Stimulated activated CD4-positive, alpha-beta T cell treated with anti-CD3 and anti-CD28 coated beads, Interleukin-1b, Interleukin-23, amount 100 ng/mL, for 48 hours (primary cell): ENCODE data around the gene TNFAIP3.
"Not testable (repeated sequence)": the region's sequence is repeated elsewhere in the genome, so short reads cannot be mapped to it uniquely, and the experiment has no call there.

Experiments used
- DNase-seq: peaks from one replicate; pipeline ENCODE4 v3.0.0-alpha.2; 2020

TNFAIP3 gene

DNA sequence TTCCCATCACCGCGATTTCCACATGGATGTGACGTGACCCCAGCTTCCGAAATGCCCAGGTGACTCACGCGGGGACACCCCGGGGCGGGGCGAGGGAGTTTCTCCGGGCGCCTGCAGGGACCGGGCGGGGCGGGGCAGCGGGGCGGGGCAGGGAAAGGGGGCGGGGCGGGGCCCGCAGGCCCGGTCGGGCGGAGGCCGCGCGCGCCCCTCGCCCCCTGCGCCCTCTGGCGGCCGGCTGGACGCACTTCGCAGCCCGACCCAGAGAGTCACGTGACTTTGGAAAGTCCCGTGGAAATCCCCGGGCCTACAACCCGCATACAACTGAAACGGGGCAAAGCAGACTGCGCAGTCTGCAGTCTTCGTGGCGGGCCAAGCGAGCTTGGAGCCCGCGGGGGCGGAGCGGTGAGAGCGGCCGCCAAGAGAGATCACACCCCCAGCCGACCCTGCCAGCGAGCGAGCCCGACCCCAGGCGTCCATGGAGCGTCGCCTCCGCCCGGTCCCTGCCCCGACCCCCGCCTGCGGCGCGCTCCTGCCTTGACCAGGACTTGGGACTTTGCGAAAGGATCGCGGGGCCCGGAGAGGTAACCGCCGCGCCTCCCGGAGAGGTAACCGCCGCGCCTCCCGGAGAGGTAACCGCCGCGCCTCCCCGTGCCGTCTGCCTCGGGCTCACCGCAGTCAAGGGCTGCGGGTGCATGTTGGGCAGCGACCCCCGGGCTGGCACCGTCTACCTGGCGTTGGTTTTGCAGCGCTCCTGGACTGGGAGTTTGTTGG lies at the start of gene TNFAIP3:
TNFAIP3 (plus strand) TSS at position 346 of the 771 bp plus-strand sequence. CDS start 3,969 bp downstream, outside the sequence.
- peak; percentile 96 for DNase-seq

DNA sequence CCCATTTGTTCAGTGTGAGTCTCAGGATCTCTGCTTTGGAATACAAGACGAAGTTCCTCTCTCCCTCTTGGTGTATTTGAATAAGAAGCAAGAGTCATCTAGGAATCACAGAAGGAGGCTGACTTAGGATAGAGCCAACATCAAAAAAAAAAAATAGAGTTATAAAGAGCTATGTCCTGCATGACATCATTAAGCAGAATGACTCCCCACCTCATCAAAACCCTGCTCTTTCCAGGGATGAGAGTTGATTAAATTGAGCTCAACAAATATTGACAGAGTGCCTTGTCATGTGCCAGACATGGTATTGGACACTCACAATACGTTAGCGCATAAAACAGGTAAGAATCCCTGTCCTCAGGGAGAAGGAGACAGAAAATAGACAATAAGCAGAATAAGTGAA lies 48.6 kb upstream of the TNFAIP3 start:
- DNase-seq = no peak

DNA sequence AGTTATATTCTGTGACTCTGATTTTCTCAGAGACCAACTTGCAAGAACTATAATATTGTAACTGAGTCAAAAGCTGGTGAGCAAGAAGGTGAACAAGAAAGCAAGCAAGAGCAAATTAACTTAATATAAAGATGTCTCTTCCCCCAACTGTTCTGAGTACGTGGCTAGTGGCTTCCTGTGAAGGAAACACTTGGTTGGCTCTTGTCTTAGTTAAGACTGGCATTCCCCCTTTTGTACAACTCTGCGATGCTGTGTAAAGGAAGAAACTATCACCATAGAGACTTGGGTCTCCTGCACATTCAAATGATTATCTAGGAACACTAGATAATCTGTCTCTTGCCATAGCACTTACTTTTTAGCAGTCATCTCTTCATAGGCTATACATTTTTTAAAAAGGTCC lies 47.3 kb upstream of the TNFAIP3 start:
- no peak for DNase-seq

DNA sequence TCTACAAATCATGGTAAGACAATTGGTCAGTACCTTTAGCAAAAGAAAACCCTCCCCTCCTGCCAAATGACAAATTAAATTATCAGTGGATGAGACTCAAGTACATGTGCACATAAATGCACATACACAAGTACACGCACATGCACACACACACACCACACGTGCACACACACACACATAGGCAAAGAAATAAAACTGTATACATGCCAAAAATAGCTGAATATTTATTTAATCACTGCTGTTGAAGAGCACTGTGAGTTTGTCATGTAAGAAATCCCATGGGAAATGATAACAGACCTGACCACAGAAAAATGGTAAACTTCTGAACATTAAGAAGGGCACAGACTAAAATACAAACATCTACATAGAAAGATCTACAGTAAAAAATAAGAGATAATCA lies 46.6 kb upstream of the TNFAIP3 start:
- no peak for DNase-seq

DNA sequence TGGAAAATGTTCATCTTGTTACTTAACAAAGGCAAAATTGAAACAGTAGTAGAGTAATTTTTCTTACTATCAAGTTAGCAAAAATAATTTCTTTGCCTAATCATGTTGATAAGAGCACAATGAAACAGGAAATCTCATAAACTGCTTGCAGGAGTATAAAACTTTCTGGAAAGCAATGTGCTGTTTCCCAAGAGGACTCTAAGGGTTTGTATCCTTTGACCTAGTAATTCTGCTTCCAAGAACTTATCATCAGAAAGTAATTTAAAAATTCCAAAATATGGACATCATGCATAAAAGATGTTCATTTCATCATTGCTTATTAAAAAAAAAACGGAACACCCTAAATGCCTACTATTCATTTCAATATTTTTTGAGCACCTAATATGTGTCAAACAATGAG lies 46.1 kb upstream of the TNFAIP3 start:
- no peak for DNase-seq

DNA sequence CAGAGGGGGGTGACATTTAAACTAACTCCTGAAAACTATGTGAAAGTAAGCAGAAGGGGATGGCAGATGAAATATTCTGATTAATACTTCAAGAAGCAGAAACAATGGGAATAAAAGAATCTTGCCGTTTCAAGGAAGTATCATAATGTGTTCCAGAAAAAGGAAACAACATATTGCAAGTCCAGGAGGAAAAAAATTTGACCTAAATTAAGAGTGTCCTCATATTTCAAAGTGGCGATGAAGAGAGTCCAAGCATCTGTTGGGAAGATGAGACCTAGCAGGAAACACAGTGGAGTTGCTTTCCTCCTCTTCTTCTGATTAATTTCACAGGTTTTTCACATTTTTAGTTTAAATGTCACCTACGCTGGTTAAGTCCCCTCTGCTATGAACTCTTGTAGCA lies 45.6 kb upstream of the TNFAIP3 start:
- no peak for DNase-seq

DNA sequence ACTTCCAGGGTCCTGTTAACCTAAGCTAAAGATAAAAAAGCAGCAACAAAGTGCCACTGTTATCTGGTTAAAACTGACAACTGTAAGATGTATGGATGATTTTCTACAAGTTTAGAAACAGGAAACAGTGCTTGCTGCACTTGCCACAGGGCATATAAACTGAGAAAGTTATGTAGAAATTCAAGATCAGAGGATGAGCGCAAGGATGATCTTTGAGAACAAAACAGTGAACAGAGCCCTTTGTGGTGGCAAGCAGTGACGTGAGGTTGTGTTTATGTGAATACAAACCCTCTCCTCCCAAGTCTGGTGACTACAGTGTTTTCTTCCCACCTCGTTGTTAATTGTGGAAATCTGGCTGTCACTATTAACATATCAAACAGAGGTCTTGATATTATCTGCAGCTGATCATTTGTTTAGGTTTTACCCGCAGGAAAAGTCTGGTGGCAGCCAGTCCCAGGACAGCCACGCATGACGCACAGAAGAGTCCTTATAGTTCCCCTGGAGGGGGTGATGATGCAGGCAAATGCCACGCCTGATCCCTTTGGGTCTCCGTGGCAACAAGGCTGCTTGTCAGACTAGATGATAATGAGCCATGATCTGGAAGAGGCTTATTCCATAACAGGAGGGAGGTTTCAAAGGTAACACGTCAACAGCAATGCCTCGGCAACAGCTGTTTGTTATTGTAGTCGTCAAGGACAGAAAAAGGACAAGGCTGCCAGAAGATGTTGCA lies 43.1 kb upstream of the TNFAIP3 start:
- peak; percentile 72 for DNase-seq

DNA sequence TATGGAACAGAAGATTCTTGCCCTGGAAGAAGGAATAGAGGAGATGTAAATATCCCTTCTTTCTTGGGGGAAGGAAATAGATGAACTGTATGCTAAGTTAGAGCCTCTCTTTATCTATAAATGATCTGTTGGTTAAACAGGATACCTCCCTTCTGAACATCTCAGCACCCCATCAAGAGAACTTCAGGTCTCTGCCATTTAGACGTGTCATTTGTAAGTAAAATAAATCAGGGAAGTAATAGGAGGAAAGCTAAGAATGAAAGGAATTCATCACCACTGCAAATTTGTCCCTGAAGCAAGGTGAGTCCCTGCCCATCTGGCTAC lies 42.5 kb upstream of the TNFAIP3 start:
- DNase-seq = no peak

DNA sequence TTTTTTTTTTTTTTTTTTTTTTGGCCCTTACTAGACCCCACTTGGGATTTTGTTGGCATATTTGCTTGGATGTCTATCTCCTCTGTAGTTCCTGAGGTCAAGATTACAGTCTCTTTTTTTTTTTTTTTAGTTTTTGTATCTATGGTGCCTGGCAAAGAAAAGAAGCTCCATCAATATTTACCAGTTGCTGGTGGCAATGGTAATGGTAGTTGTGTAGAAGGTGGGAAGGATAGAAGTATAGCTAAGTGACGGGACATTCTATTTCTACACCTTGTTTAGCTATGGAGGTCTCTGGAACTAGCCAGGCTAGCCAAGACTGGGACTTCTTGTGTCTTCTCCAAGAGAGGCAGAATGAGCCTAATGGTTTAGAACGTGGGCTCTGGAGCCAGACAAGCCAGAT lies 42.2 kb upstream of the TNFAIP3 start:
- DNase-seq = no peak

DNA sequence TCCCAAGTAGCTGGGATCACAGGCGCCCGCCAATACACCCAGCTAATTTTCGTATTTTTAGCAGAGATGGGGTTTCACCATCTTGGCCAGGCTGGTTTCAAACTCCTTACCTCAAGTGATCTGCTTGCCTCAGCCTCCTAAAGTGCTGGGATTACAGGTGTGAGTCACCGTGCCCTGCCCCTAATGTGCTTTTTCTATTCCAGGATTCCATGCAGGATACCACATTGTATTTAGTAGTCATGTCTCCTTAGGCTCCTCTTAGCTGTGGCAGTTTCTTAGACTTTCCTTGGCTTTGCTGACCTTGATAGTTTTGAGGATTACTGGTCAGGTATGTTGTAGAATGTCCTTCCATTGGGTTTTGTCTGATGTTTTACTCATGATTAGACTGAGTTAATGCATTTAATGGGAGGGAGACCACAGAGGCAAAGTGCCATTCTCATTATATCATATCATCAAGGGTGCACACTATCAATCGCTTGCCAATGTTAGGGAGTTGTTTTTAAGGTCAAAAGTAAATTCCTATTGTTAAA lies 39.6 kb upstream of the TNFAIP3 start:
- no peak for DNase-seq

DNA sequence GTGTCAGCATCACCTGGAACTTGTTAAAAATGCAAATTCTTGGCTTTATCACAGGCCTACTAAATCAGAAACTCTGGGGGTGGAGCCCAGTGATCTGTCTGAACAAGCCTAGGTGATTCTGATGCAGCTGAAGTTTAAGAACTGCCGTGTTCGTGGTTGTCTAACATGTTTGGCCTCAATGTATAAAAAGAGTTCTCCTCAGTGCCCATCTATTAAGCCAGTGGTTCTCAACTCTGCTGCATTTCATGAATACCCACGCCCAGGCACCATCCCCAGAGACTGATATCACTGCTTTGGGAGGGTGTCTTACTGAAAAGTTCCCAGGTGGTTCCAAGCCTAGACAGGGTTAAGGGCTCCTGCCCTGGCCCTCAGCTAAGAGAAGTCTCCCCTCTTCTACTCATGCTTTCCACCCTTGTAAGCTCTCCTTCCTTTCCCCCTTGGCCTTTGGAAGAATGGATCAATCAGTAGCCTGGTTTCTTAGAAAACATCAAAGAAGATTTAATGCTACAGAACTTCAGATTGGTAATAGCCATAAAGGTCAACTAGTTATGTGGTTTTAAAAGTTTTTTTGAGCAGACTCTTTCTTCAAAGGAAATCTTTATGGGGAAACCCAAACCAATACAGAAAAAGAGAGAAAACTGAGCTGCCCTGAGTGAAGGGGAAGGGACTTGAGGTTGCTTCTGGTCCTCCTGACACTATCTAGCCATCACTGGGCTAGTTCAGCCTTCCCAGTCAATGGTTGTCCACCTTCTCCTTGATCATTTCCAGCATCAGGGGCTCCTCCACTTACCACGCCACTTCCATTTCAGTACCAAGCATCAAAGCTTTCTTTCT lies 38.9 kb upstream of the TNFAIP3 start:
- DNase-seq = peak; percentile 71

DNA sequence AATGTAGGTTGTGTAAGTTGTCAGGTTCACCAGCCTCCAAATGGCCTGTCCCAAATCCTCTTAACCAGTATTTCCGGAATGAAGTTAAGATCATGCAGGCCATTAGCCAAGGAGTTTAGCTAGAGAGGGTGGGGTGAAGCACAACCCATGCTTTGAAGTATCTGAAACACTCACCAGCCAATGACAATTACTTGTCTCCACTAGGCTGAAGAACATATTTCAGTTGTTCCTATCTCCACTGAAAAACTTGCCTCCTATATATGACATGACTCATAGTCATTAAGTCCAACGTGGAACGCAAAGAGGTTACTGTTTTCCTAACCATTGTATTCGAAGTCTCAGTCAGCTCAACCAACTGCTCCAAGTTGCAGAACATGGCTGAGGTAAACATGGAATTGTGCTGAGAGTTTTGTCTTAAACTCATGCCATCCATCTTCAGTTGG lies 37.4 kb upstream of the TNFAIP3 start:
- DNase-seq = no peak

DNA sequence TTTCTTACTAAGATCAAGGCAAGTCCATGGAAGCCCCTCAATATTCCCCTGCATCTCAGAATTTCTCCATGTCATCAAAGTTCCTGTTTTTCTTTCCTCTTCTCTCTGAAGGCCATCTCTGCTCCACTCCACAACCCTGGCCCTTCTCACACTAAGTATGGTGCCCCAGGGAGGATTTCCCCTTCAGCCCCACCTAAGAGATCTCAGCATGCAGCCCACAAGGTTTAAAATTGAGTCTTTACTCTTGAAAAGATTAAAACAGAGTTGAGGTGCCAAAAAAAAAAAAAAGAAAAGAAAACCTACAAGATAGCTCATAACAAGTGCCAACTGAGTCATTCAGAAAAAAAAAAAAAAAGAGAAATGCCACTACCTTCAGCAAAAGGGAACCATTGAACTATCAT lies 36.5 kb upstream of the TNFAIP3 start:
- peak; percentile 36 for DNase-seq

DNA sequence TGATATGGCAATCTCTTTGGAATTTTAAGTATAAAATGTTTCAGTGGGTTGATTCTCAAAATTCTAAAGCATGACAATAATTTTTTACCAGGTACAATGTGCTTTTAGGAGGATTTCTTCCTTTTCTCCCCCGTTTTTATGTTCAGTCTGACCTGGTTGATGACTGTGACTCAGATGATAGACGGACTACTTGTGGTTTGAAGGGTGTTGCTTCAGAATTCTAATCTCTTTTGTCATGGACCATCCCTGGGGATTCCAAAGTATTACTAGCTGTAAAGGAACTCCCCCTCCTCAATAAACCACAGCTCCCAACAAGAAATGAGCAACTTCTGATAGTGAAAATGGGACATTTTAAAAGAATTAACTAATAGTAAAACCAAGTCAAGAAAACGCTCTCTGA lies 34.9 kb upstream of the TNFAIP3 start:
- DNase-seq = no peak

DNA sequence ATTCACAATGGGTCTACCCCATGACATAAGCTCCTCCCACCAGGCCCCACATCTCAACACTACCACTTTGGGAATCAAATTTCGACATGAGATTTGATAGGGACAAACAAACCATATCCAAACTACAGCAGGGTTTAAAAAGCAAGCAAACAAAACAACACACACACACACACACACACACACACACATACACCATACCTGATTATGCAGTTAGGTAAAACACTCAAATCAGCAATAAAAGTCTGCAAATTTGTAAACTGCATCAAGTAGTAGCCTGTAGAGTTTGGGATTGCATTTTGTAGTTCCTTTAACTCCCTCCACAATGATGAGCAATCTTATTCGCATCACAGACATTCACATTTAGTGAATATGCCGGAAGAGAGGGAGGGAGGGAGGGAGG lies 32.6 kb upstream of the TNFAIP3 start:
- no peak for DNase-seq

DNA sequence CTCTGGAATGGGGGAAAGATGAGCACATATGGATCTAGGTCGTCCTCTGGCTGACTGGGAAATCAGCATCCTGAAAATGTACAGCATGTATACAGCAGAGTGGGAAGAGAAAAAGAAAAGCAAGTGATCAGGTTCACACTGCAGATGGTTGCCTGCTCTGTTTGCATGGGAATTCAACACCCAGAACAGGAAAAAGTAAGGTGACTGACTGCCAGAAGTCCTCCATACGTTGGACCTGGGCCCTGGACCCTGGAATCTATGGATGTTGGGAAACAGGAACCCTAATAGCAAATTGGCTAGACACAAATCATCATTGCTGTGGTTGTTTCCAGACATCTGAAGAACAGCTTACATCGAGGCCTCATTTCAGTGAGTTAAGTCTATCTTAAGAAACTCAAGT lies 30.3 kb upstream of the TNFAIP3 start:
- no peak for DNase-seq

DNA sequence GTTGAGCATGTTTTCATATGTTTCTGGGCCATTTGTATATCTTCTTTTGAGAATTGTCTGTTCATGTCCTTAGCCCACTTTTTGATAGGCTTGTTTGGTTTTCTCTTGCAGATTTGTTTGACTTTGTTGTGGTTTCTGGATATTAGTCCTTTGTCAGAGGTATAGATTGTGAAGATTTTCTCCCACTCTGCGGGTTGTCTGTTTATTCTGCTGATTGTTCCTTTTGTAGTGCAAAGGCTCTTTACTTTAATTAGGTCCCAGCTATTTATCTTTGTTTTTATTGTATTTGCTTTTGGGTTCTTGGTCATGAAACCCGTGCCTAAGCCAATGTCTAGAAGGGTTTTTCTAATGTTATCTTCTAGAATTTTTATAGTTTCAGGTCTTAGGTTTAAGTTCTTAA lies 29.0 kb upstream of the TNFAIP3 start:
- not testable (repeated sequence) for DNase-seq

DNA sequence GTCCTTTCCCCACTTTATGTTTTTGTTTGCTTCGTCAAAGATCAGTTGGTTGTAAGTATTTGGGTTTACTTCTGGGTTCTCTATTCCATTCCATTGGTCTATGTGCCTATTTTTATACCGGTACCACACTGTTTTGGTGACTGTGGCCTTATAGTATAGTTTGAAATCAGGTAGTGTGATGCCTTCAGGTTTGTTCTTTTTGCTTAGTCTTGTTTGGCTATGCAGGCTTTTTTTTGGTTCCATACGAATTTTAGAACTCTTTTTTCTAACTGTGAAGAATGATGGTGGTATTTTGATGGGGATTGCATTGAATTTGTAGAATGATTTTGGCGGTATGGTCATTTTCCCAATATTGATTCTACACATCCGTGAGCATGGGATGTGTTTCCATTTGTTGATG lies 28.5 kb upstream of the TNFAIP3 start:
- not testable (repeated sequence) for DNase-seq

DNA sequence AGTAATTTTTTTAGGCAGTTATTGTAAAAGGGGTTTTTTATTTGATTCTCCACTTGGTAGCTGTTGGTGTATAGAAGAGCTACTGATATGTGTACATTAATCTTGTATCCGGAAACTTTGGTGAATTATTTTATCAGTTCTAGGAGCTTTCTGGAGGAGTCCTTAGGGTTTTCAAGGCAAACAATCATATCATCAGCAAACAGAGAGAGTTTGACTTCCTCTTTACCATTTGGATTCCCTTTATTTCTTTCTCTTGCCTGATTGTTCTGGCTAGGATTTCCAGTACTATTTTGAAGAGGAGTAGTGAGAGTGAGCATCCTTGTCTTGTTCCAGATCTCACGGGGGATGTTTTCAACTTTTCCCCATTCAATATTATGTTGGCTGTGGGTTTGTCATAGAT lies 28.0 kb upstream of the TNFAIP3 start:
- DNase-seq = no peak

DNA sequence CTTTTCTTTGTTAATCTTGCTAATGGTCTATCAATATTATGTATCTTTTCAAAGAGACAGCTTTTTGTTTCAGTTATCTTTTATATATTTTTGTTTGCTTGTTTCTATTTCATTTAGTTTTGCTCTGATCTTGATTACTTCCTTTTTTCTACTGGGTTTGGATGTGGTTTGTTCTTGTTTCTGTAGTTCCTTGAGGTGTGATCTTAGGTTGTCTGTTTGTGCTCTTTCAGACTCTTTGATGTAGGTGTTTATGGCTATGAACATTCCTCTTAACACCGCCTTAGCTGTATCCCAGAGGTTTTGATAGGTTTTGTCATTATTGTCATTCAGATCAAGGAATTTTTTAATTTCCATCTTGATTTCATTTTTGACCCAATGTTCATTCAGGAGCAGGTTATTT lies 26.8 kb upstream of the TNFAIP3 start:
- DNase-seq = no peak

DNA sequence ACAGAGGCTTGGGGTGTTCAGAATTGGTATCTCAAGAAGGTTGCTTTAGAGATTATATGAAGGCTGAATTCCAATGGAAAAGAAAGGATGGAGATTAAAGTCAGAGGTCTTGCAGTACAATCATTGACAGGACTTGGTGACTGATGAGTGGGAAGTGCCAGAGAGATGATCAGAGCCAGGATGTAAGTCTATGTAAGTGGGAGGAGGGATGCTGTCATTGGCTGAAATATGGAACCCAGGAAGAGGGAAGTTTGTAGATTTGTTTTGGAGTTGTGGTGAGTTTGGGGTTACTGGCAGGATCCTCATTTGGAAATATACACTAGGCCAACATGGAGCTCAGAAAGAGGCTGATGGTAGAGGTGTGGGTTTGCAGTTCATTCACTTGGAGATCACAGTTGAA lies 23.8 kb upstream of the TNFAIP3 start:
- DNase-seq = no peak

DNA sequence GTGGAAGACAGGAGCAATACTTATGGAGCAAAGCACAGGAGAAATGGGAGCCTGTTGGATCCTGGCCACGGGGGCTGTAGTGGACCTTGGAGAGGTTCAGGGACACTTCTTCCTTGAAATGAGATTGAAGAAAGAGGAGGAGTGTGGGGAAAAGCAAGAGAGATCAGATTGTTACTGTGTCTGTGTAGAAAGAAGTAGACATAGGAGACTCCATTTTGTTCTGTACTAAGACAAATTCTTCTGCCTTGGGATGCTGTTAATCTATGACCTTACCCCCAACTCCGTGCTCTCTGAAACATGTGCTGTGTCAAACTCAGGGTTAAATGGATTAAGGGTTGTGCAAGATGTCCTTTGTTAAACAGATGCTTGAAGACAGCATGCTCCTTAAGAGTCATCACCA lies 22.7 kb upstream of the TNFAIP3 start:
- DNase-seq = not testable (repeated sequence)

DNA sequence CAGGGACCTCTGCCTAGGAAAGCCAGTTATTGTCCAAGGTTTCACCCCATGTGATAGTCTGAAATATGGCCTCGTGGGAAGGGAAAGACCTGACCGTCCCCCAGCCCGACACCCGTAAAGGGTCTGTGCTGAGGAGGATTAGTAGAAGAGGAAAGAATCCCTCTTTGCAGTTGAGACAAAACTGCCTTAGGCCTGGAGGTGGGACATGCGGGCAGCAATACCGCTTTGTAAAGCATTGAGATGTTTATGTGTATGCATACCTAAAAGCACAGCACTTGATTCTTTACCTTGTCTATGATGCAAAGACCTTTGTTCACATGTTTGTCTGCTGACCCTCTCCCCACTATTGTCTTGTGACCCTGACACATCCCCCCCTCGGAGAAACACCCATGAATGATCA lies 22.3 kb upstream of the TNFAIP3 start:
- DNase-seq = not testable (repeated sequence)
